HepG2 (cell line): ENCODE results near the gene HNRNPR. TPM values are rescaled to one million over a fixed set of nuclear protein-coding genes. Genes with fewer than 3 reads are reported as not detected.

Source experiments
- ATAC-seq: fragments of 200-7000 bp; cut with Tn5 transposase; 3 replicates; pipeline ENCODE4 v1.9.1; 2020; ENCODE audit warnings: mild to moderate bottlenecking, moderate library complexity
- BruUV-seq: library from RNA; stranded (reverse); fragments of 400-500 nt; replicated peaks from 2 replicates; lab custom pipeline; 2021; lab: Mats Ljungman, UMichigan
- CTCF ChIA-PET: fragments of 300-600 bp; formaldehyde crosslinking; extraction: SDS; loops from one replicate; lab custom pipeline; 2021; ENCODE audit warnings: low total read pairs, inconsistent platforms, low intra/inter-chr PET ratio; lab: Yijun Ruan, JAX
- POLR2A ChIA-PET: fragments of 350-600 bp; sonication (Branson Sonifier 250); formaldehyde crosslinking; loops from one replicate; lab custom pipeline; 2020; ENCODE audit warnings: antibody characterized with exemption, inconsistent platforms; lab: Yijun Ruan, JAX
- DNase-seq: peaks from one replicate; pipeline ENCODE4 v3.0.0-alpha.2; 2015; ENCODE audit warnings: low spot score
- FAIRE-seq: peaks from 3 replicates; lab custom pipeline; 2011; peaks lifted over from hg19 to GRCh38; lab: Jason Lieb, UNC
- H2AFZ ChIP-seq: one replicate; pipeline ENCODE4 v1.6.1; 2011; ENCODE audit warnings: low read length, inconsistent platforms
- H3K27ac ChIP-seq: fragments of 300-600 bp; 3 replicates; pipeline ENCODE4 v1.8.0; 2011; ENCODE audit warnings: mixed run types, mild to moderate bottlenecking, mixed read lengths, low read length, inconsistent platforms; ENCODE audit not compliant: insufficient read depth; ENCODE audit errors: extremely low read length
- H3K27me3 ChIP-seq, 2 experiments: fragments of 200-600 bp in 1 of 2; 2 replicates in 1 of 2; 3 replicates in 1 of 2; pipeline versions ENCODE4 v1.6.0 to v1.8.0; 2011; ENCODE audit warnings: low read length in 2 of 2, mild to moderate bottlenecking in 2 of 2, moderate library complexity in 2 of 2, inconsistent platforms in 1 of 2; ENCODE audit not compliant: insufficient read depth in 2 of 2, control insufficient read depth in 1 of 2
- H3K36me3 ChIP-seq, 2 experiments: fragments of 200-600 bp in 1 of 2; replicated peaks in 1 of 2; 2 replicates in 1 of 2; 3 replicates in 1 of 2; pipeline versions ENCODE4 v1.5.1 to v1.8.0; 2011; ENCODE audit warnings: low read length in 2 of 2, inconsistent platforms in 1 of 2; ENCODE audit not compliant: insufficient read depth in 2 of 2, control insufficient read depth in 1 of 2
- H3K4me1 ChIP-seq: 2 replicates; pipeline ENCODE4 v1.5.1; 2012; ENCODE audit warnings: low read length, inconsistent platforms; ENCODE audit not compliant: insufficient read depth
- H3K4me2 ChIP-seq: 2 replicates; pipeline ENCODE4 v1.6.0; 2011; ENCODE audit warnings: low read depth, low read length, inconsistent platforms
- H3K4me3 ChIP-seq, 3 experiments: fragments of 200-600 bp in 1 of 3; sonication (generic), shearing (Covaris generic) in 1 of 3; replicated peaks in 1 of 3; 2 replicates each; pipeline ENCODE4 v1.5.1; 2011 to 2016; ENCODE audit warnings: low read length in 3 of 3, inconsistent platforms in 2 of 3, low read depth in 2 of 3, mild to moderate bottlenecking in 2 of 3, control low read depth in 1 of 3, mixed read lengths in 1 of 3; ENCODE audit not compliant: insufficient read depth in 1 of 3
- H3K79me2 ChIP-seq: one replicate; pipeline ENCODE4 v1.6.1; 2011; ENCODE audit warnings: low read length, inconsistent platforms; ENCODE audit not compliant: insufficient read depth
- H3K9ac ChIP-seq: 2 replicates; pipeline ENCODE4 v1.6.0; 2011; ENCODE audit warnings: mild to moderate bottlenecking, low read depth, low read length, inconsistent platforms; ENCODE audit not compliant: insufficient read depth
- H3K9me3 ChIP-seq: 2 replicates; pipeline ENCODE4 v1.5.1; 2012; ENCODE audit warnings: mild to moderate bottlenecking, low read length
- H4K20me1 ChIP-seq: 2 replicates; pipeline ENCODE4 v1.6.0; 2011; ENCODE audit warnings: inconsistent platforms, mild to moderate bottlenecking, low read length, moderate library complexity; ENCODE audit not compliant: insufficient read depth
- HMG20B ChIP-seq: conservative IDR thresholded peaks from 2 replicates; pipeline ENCODE4 v1.6.1; 2016; ENCODE audit warnings: missing genetic modification reagents, missing compliant biosample characterization
- IKZF1 ChIP-seq: fragments of 450-650 bp; IDR thresholded peaks from 2 replicates; pipeline ENCODE4 v1.7.1; 2016
- KLF13 ChIP-seq: sonication (generic); formaldehyde crosslinking; IDR thresholded peaks from 2 replicates; pipeline ENCODE4 v1.4.0; 2020; ENCODE audit warnings: mild to moderate bottlenecking, missing genetic modification reagents
- MXI1 ChIP-seq: IDR thresholded peaks from 3 replicates; pipeline ENCODE4 v1.6.1; 2012; ENCODE audit warnings: low read depth, low read length, inconsistent platforms, borderline replicate concordance
- PCBP2 ChIP-seq: fragments of 200-400 bp; formaldehyde crosslinking; optimal IDR thresholded peaks from 2 replicates; pipeline ENCODE3; 2018; ENCODE audit warnings: low read length, low read depth; ENCODE audit not compliant: poor library complexity, severe bottlenecking
- PITX1 ChIP-seq: sonication (generic); formaldehyde crosslinking; IDR thresholded peaks from 2 replicates; pipeline ENCODE4 v1.5.1; 2020; ENCODE audit warnings: mild to moderate bottlenecking, missing genetic modification reagents
- SP5 ChIP-seq: IDR thresholded peaks from 2 replicates; pipeline ENCODE4 v1.6.1; 2016; ENCODE audit warnings: low read depth, borderline replicate concordance
- TSC22D2 ChIP-seq: sonication (generic); formaldehyde crosslinking; IDR thresholded peaks from 2 replicates; pipeline ENCODE4 v1.5.1; 2020; ENCODE audit warnings: missing genetic modification reagents, mild to moderate bottlenecking, borderline replicate concordance
- ZFP62 ChIP-seq: sonication (generic); formaldehyde crosslinking; IDR thresholded peaks from 2 replicates; pipeline ENCODE4 v1.4.0; 2020; ENCODE audit warnings: missing genetic modification reagents
- ZIK1 ChIP-seq: sonication (generic); formaldehyde crosslinking; IDR thresholded peaks from 2 replicates; pipeline ENCODE4 v1.5.0; 2020; ENCODE audit warnings: mild to moderate bottlenecking, low read depth, missing genetic modification reagents, borderline replicate concordance
- ZNF12 ChIP-seq: sonication (generic); formaldehyde crosslinking; IDR thresholded peaks from 2 replicates; pipeline ENCODE4 v1.5.0; 2020; ENCODE audit warnings: missing genetic modification reagents
- ZNF451 ChIP-seq: sonication (generic); formaldehyde crosslinking; IDR thresholded peaks from 2 replicates; pipeline ENCODE4 v1.5.0; 2020; ENCODE audit warnings: mild to moderate bottlenecking, missing genetic modification reagents
- ZNF672 ChIP-seq: sonication (generic); formaldehyde crosslinking; IDR thresholded peaks from 2 replicates; pipeline ENCODE4 v1.8.1; 2022; ENCODE audit warnings: missing genetic modification reagents
- ZNF841 ChIP-seq: sonication (generic); formaldehyde crosslinking; IDR thresholded peaks from 2 replicates; pipeline ENCODE4 v1.8.1; 2023; ENCODE audit warnings: missing genetic modification reagents, borderline replicate concordance
- WGBS: methylation state at CpG from one replicate; pipeline ENCODE4 v1.1.6; 2017; ENCODE audit warnings: low lambda C conversion rate; 5-methylcytosine and 5-hydroxymethylcytosine counted together
- in situ Hi-C: cut with HindIII; loops from 2 replicates; pipeline ENCODE4 v1.10.0; 2017; ENCODE audit warnings: low pct_unique_long_range_greater_than_20kb; ENCODE audit not compliant: extremely low pct_ligation_motif_present
- intact Hi-C: fragments of 100-400 bp; cut with micrococcal nuclease; formaldehyde crosslinking; loops from one replicate; pipeline ENCODE4 v1.10.0; 2022; ENCODE audit not compliant: unreplicated experiment
- polyA plus RNA-seq, 8 experiments: library from polyadenylated mRNA; depleted of rRNA in 3 of 8; stranded (reverse) in 7 of 8; unstranded in 1 of 8; fragments of >200 nt; fragmentation: Illumina TruSeq in 4 of 8; extraction: Trizol in 4 of 8; gene quantifications; 2 replicates each; pipeline versions ENCODE4 v1.2.1 to v1.2.3, GENCODE V29; 2011 to 2016; ENCODE audit warnings: low read depth in 4 of 8, missing spikeins in 1 of 8, mixed read lengths in 1 of 8; ENCODE audit not compliant: insufficient read depth in 1 of 8
- total RNA-seq, 5 experiments: library from RNA; depleted of rRNA; stranded (reverse); fragments of >200 nt; fragmentation: Illumina TruSeq; extraction: Trizol; gene quantifications; 2 replicates each; pipeline ENCODE4 v1.2.3, GENCODE V29; 2016; ENCODE audit warnings: low read depth in 1 of 5
- TF ChIP-seq, protein P1 (sequence below): sonication (generic); formaldehyde crosslinking; IDR thresholded peaks from 2 replicates; pipeline ENCODE4 v1.4.0; 2020; ENCODE audit warnings: mild to moderate bottlenecking, missing genetic modification reagents, borderline replicate concordance
- TF ChIP-seq, protein P2 (sequence below): sonication (generic); formaldehyde crosslinking; IDR thresholded peaks from 2 replicates; pipeline ENCODE4 v1.4.0; 2020; ENCODE audit warnings: mild to moderate bottlenecking, missing genetic modification reagents
- TF ChIP-seq, protein P3 (sequence below): sonication (generic); formaldehyde crosslinking; IDR thresholded peaks from 2 replicates; pipeline ENCODE4 v1.8.0; 2022; ENCODE audit warnings: missing genetic modification reagents, mild to moderate bottlenecking, moderate library complexity, borderline replicate concordance

HNRNPR gene
- total and polyA plus RNA-seq, 2 of the 13 experiments (the other 11 are each of a cell fraction or from before 2014, with no cell fraction given): 133 to 216 TPM

DNA sequence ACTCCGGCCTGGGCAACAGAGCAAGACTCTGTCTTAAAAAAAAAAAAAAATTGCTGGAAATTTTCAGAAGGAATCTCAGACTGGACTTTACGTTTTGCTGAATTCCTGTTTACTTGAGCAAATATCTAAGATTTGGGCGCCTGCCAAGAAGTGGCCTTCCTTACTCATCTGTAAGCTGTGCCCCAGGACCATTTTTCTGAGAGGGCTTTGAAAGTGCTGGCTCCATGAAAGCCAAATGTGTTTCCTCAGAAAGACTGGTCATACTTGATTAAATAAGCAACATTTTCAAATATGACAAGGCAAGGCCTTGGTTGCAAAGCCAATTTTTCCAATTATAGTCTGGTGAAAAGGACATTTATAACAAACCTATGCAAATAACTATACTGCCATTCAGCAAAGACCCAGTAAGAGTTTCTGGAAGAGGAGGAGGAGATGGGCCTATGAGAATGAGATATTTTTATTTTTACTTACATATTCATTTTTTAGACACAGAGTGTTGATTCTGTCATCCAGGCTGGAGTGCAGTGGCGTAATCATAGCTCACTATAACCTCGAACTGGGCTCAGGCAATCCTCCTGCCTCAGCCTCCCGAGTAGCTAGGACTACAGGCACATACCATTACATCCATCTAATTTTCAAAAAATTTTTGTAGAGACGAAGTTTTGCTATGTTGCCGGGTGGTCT is 70.5 kb downstream of the HNRNPR start (continued):
- TF ChIP-seq, protein P1, sequence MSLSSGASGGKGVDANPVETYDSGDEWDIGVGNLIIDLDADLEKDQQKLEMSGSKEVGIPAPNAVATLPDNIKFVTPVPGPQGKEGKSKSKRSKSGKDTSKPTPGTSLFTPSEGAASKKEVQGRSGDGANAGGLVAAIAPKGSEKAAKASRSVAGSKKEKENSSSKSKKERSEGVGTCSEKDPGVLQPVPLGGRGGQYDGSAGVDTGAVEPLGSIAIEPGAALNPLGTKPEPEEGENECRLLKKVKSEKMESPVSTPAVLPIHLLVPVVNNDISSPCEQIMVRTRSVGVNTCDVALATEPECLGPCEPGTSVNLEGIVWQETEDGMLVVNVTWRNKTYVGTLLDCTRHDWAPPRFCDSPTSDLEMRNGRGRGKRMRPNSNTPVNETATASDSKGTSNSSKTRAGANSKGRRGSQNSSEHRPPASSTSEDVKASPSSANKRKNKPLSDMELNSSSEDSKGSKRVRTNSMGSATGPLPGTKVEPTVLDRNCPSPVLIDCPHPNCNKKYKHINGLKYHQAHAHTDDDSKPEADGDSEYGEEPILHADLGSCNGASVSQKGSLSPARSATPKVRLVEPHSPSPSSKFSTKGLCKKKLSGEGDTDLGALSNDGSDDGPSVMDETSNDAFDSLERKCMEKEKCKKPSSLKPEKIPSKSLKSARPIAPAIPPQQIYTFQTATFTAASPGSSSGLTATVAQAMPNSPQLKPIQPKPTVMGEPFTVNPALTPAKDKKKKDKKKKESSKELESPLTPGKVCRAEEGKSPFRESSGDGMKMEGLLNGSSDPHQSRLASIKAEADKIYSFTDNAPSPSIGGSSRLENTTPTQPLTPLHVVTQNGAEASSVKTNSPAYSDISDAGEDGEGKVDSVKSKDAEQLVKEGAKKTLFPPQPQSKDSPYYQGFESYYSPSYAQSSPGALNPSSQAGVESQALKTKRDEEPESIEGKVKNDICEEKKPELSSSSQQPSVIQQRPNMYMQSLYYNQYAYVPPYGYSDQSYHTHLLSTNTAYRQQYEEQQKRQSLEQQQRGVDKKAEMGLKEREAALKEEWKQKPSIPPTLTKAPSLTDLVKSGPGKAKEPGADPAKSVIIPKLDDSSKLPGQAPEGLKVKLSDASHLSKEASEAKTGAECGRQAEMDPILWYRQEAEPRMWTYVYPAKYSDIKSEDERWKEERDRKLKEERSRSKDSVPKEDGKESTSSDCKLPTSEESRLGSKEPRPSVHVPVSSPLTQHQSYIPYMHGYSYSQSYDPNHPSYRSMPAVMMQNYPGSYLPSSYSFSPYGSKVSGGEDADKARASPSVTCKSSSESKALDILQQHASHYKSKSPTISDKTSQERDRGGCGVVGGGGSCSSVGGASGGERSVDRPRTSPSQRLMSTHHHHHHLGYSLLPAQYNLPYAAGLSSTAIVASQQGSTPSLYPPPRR (CRISPR knock-in tag): no peak
- TF ChIP-seq PITX1 (CRISPR knock-in tag): no peak
- TF ChIP-seq KLF13 (CRISPR knock-in tag): no peak
- TF ChIP-seq ZNF672 (CRISPR knock-in tag): no peak
- TF ChIP-seq, protein P2, sequence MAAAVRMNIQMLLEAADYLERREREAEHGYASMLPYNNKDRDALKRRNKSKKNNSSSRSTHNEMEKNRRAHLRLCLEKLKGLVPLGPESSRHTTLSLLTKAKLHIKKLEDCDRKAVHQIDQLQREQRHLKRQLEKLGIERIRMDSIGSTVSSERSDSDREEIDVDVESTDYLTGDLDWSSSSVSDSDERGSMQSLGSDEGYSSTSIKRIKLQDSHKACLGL (CRISPR knock-in tag): no peak
- TF ChIP-seq PCBP2: no peak

DNA sequence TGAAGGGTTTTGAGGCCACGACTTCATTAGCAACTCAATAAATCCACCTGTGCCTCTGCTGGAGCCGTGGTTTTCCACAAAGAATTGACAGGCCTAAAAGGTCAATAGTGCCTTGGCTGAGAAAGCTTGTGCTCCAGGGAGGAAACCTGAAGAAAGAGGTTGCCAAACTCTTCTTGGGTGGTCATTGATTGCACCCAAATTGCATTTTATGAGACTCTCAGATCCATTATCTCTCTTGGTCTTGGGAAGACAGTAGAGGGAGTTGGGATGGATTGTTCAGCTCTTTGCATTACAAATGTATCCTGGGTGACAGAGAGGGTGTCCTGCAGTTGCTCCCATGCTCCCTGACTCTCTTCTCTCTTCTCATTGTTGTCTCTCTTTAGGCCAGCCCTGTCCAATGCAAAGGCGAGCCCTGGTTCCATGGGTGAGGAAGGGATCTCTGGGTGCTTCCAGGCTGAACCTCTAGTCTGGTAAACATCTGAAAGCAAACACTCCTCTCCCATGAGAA is 80.7 kb downstream of the HNRNPR start:
- POLR2A ChIA-PET: no interaction called here
- no peak overlapping the region for H2AFZ ChIP-seq
- in situ Hi-C loops: no loop called here
- H3K36me3 ChIP-seq: no peaks in the 10 kb centered on the region
- no peaks in the 10 kb centered on the region for H3K27me3 ChIP-seq
- no peak overlapping the region for H3K4me2 ChIP-seq
- CTCF ChIA-PET: no interaction called here
- DNase-seq: no peak
- H4K20me1 ChIP-seq: no peaks in the 10 kb centered on the region
- intact Hi-C loops: no loop called here
- FAIRE-seq: no peak
- peak; percentile 56; the same call in 2 of the 3 replicates for ATAC-seq
- 13% methylated on average over 3 of the region's 3 CpGs for WGBS
- no TSS peak for BruUV-seq
- H3K4me3 ChIP-seq: no peak overlapping the region
- H3K9me3 ChIP-seq: no peaks in the 10 kb centered on the region
- H3K79me2 ChIP-seq: no peaks in the 10 kb centered on the region
- H3K9ac ChIP-seq: no peak overlapping the region
- no peak overlapping the region for H3K27ac ChIP-seq
- peaks cover 18% of the 10 kb centered on the region for H3K4me1 ChIP-seq
- TF ChIP-seq ZNF12 (CRISPR knock-in tag): no peak
- TF ChIP-seq MXI1: no peak
- no peak for TF ChIP-seq HMG20B (CRISPR knock-in tag)
- TF ChIP-seq ZFP62: no peak
- TF ChIP-seq TSC22D2 (CRISPR knock-in tag): no peak
- TF ChIP-seq, protein P3, sequence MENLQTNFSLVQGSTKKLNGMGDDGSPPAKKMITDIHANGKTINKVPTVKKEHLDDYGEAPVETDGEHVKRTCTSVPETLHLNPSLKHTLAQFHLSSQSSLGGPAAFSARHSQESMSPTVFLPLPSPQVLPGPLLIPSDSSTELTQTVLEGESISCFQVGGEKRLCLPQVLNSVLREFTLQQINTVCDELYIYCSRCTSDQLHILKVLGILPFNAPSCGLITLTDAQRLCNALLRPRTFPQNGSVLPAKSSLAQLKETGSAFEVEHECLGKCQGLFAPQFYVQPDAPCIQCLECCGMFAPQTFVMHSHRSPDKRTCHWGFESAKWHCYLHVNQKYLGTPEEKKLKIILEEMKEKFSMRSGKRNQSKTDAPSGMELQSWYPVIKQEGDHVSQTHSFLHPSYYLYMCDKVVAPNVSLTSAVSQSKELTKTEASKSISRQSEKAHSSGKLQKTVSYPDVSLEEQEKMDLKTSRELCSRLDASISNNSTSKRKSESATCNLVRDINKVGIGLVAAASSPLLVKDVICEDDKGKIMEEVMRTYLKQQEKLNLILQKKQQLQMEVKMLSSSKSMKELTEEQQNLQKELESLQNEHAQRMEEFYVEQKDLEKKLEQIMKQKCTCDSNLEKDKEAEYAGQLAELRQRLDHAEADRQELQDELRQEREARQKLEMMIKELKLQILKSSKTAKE (CRISPR knock-in tag): no peak
- TF ChIP-seq ZIK1: no peak
- TF ChIP-seq ZNF841 (CRISPR knock-in tag): no peak
- TF ChIP-seq SP5 (CRISPR knock-in tag): no peak
- TF ChIP-seq IKZF1: no peak
- no peak for TF ChIP-seq ZNF451 (CRISPR knock-in tag)
